ENCODE results near the gene PPM1B.

DNA sequence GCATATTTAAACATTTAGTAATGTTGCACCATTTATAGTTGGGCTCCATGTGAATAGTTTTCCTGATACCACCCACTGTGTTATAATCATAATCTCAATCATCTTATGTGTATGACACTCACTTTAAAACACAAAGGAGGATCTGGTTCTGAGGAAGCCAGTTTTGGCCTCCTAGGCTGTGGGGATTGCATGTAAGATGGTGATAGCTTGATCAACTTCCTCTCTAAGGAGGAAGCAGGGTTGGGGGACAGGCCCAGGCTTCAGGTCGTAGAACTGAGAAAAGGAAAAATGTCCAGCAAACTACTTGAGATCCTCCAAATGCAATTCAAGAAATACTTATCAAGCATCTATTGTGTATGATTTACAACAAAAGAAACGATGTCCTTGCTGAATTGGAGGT lies 4.9 kb upstream of the PPM1B start:
- TF ChIP-seq, protein P1, sequence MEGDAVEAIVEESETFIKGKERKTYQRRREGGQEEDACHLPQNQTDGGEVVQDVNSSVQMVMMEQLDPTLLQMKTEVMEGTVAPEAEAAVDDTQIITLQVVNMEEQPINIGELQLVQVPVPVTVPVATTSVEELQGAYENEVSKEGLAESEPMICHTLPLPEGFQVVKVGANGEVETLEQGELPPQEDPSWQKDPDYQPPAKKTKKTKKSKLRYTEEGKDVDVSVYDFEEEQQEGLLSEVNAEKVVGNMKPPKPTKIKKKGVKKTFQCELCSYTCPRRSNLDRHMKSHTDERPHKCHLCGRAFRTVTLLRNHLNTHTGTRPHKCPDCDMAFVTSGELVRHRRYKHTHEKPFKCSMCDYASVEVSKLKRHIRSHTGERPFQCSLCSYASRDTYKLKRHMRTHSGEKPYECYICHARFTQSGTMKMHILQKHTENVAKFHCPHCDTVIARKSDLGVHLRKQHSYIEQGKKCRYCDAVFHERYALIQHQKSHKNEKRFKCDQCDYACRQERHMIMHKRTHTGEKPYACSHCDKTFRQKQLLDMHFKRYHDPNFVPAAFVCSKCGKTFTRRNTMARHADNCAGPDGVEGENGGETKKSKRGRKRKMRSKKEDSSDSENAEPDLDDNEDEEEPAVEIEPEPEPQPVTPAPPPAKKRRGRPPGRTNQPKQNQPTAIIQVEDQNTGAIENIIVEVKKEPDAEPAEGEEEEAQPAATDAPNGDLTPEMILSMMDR (IDR thresholded peaks at IDR 0.05), result no peak
- no peak for TF ChIP-seq POLR2AphosphoS5 (IDR thresholded peaks at IDR 0.05)
- TF ChIP-seq EP300 (IDR thresholded peaks at IDR 0.05), result no peak
- no peak for TF ChIP-seq POLR2A (IDR thresholded peaks at IDR 0.05)

Data from stomach (tissue), 4 donors.